Adipocyte (in vitro differentiated cells): Measurements from ENCODE around the gene FMNL2.
A peak's percentile ranks its signal among the peaks of the same experiment; 100 is the strongest.

Source experiments
- DNase-seq: peaks from one replicate; pipeline ENCODE4 v3.0.0-alpha.2; 2015; ENCODE audit warnings: low read depth
- H3K27me3 ChIP-seq: replicated peaks from 2 replicates; pipeline ENCODE4 v1.7.0; 2013; ENCODE audit warnings: mild to moderate bottlenecking, low read length, moderate library complexity; ENCODE audit not compliant: control insufficient read depth, insufficient read depth
- H3K36me3 ChIP-seq: 2 replicates; pipeline ENCODE4 v1.7.0; 2013; ENCODE audit warnings: low read length, mild to moderate bottlenecking, moderate library complexity; ENCODE audit not compliant: control insufficient read depth, insufficient read depth, severe bottlenecking
- H3K4me1 ChIP-seq: 2 replicates; pipeline ENCODE4 v1.7.0; 2013; ENCODE audit warnings: mild to moderate bottlenecking, low read length, moderate library complexity; ENCODE audit not compliant: control insufficient read depth, insufficient read depth
- H3K4me3 ChIP-seq: 2 replicates; pipeline ENCODE4 v1.7.0; 2013; ENCODE audit warnings: mild to moderate bottlenecking, low read length, moderate library complexity
- H3K9ac ChIP-seq: 2 replicates; pipeline ENCODE4 v1.7.0; 2013; ENCODE audit warnings: mild to moderate bottlenecking, low read length, moderate library complexity
- H3K9me3 ChIP-seq: 2 replicates; pipeline ENCODE4 v1.7.0; 2013; ENCODE audit warnings: mild to moderate bottlenecking, low read length, moderate library complexity; ENCODE audit not compliant: control insufficient read depth

FMNL2 gene

GRCh38 chr2:152454960-152455359 is 120.0 kb downstream of the FMNL2 start:
- H3K27me3 ChIP-seq = no peaks in the 10 kb centered on the region
- H3K4me1 ChIP-seq = no peaks in the 10 kb centered on the region
- no peak for DNase-seq
- H3K36me3 ChIP-seq = no peaks in the 10 kb centered on the region
- no peak overlapping the region for H3K9ac ChIP-seq
- H3K9me3 ChIP-seq = no peaks in the 10 kb centered on the region
- no peak overlapping the region for H3K4me3 ChIP-seq

- no peaks in the 10 kb centered on the region for H3K4me1 ChIP-seq
- no peak for DNase-seq
- no peak overlapping the region for H3K9ac ChIP-seq
- no peaks in the 10 kb centered on the region for H3K27me3 ChIP-seq
- H3K9me3 ChIP-seq = no peaks in the 10 kb centered on the region
- H3K4me3 ChIP-seq = no peak overlapping the region
- no peaks in the 10 kb centered on the region for H3K36me3 ChIP-seq
Observed at GRCh38 chr2:152455738-152456137, 120.8 kb downstream of the FMNL2 start.

- Histone ChIP-seq H3K4me1 (no peaks in the 10 kb centered on the region), H3K9me3 (no peaks in the 10 kb centered on the region), H3K9ac (no peak overlapping the region), H3K36me3 (no peaks in the 10 kb centered on the region), H3K4me3 (no peak overlapping the region), H3K27me3 (no peaks in the 10 kb centered on the region)
- DNase-seq = no peak
Observed at GRCh38 chr2:152456262-152456661, 121.3 kb downstream of the FMNL2 start.

- Histone ChIP-seq H3K27me3 (no peaks in the 10 kb centered on the region), H3K9me3 (no peaks in the 10 kb centered on the region), H3K9ac (no peak overlapping the region), H3K36me3 (no peaks in the 10 kb centered on the region), H3K4me1 (no peaks in the 10 kb centered on the region), H3K4me3 (no peak overlapping the region)
- DNase-seq = no peak
Observed at GRCh38 chr2:152458441-152458940, 123.5 kb downstream of the FMNL2 start.

GRCh38 chr2:152459091-152459490 is 124.1 kb downstream of the FMNL2 start:
- H3K9me3 ChIP-seq = no peaks in the 10 kb centered on the region
- H3K27me3 ChIP-seq = no peaks in the 10 kb centered on the region
- no peaks in the 10 kb centered on the region for H3K36me3 ChIP-seq
- H3K9ac ChIP-seq = no peak overlapping the region
- no peak overlapping the region for H3K4me3 ChIP-seq
- no peak for DNase-seq
- peaks cover 4% of the 10 kb centered on the region for H3K4me1 ChIP-seq

- Histone ChIP-seq H3K9ac (no peak overlapping the region), H3K4me3 (no peak overlapping the region), H3K36me3 (no peaks in the 10 kb centered on the region), H3K9me3 (no peaks in the 10 kb centered on the region), H3K27me3 (no peaks in the 10 kb centered on the region), H3K4me1 (peaks cover 18% of the 10 kb centered on the region)
- DNase-seq = no peak
Observed at GRCh38 chr2:152460567-152460966, 125.6 kb downstream of the FMNL2 start.

- no peaks in the 10 kb centered on the region for H3K36me3 ChIP-seq
- no peak overlapping the region for H3K4me3 ChIP-seq
- H3K27me3 ChIP-seq = no peaks in the 10 kb centered on the region
- H3K9ac ChIP-seq = no peak overlapping the region
- H3K9me3 ChIP-seq = no peaks in the 10 kb centered on the region
- no peak for DNase-seq
- peaks cover 34% of the 10 kb centered on the region for H3K4me1 ChIP-seq
Observed at GRCh38 chr2:152462120-152462519, 127.1 kb downstream of the FMNL2 start.

GRCh38 chr2:152462779-152463178 is 127.8 kb downstream of the FMNL2 start:
- Histone ChIP-seq H3K36me3 (no peaks in the 10 kb centered on the region), H3K4me3 (no peak overlapping the region), H3K9ac (no peak overlapping the region), H3K27me3 (no peaks in the 10 kb centered on the region), H3K9me3 (no peaks in the 10 kb centered on the region), H3K4me1 (peaks cover 40% of the 10 kb centered on the region)
- DNase-seq = no peak

- no peaks in the 10 kb centered on the region for H3K9me3 ChIP-seq
- peaks cover 50% of the 10 kb centered on the region for H3K4me1 ChIP-seq
- peak overlapping the region; percentile 37 for H3K4me3 ChIP-seq
- peak overlapping the region; percentile 44 for H3K9ac ChIP-seq
- no peak for DNase-seq
- H3K36me3 ChIP-seq = no peaks in the 10 kb centered on the region
- no peaks in the 10 kb centered on the region for H3K27me3 ChIP-seq
Observed at GRCh38 chr2:152464851-152465470, 130.0 kb downstream of the FMNL2 start.

GRCh38 chr2:152465541-152465940 is 130.6 kb downstream of the FMNL2 start:
- Histone ChIP-seq H3K9me3 (no peaks in the 10 kb centered on the region), H3K4me3 (peak overlapping the region; percentile 37), H3K9ac (peak overlapping the region; percentile 44), H3K27me3 (no peaks in the 10 kb centered on the region), H3K36me3 (no peaks in the 10 kb centered on the region), H3K4me1 (peaks cover 50% of the 10 kb centered on the region)
- DNase-seq = no peak

- H3K36me3 ChIP-seq = no peaks in the 10 kb centered on the region
- H3K9ac ChIP-seq = no peak overlapping the region
- H3K27me3 ChIP-seq = no peaks in the 10 kb centered on the region
- H3K4me3 ChIP-seq = no peak overlapping the region
- peaks cover 50% of the 10 kb centered on the region for H3K4me1 ChIP-seq
- DNase-seq = peak; percentile 6
- H3K9me3 ChIP-seq = no peaks in the 10 kb centered on the region
Observed at GRCh38 chr2:152466041-152466440, 131.1 kb downstream of the FMNL2 start.
